HL-60/S4 treated with phorbol 12-myristate 13-acetate at 8.2 ng/mL for 4 days and 3 days (cell line): ENCODE data around the gene C6orf136.
"Not testable (repeated sequence)": the region's sequence is repeated elsewhere in the genome, so short reads cannot be mapped to it uniquely, and the experiment has no call there.

Experiments
- in situ Hi-C: fragments of 300-500 bp; cut with MboI; formaldehyde crosslinking; loops from 2 replicates; pipeline ENCODE4 v1.15.0; 2022; ENCODE audit warnings: low sequenced_read_pairs

The C6orf136 gene

GRCh38 chr6:30655743-30656094, 8.8 kb downstream of the C6orf136 start:
- in situ Hi-C loops, result no loop called here

- in situ Hi-C loops, result no loop called here
Observed at GRCh38 chr6:30656513-30656912, 9.6 kb downstream of the C6orf136 start.

- in situ Hi-C loops, result no loop called here
Observed at GRCh38 chr6:30657454-30657853, 10.5 kb downstream of the C6orf136 start.

DNA sequence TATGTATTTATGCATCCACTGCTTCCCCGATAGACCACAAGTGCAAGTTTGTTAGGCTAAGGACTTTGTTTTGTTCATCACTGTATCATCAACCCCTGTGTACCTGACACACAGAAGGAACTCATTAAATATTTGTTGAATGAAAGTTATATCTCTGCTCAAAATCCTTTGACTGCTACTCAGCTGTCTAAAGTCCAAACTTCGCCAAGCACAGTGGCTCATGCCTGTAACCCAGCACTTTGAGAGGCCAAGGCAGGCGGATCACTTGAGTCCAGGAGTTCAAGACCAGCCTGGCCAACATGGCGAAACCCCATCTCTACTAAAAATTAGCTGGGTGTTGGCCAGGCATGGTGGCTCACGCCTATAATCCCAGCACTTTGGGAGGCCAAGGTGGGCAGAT, 11.0 kb downstream of the C6orf136 start:
- in situ Hi-C loops, result not testable (repeated sequence)

DNA sequence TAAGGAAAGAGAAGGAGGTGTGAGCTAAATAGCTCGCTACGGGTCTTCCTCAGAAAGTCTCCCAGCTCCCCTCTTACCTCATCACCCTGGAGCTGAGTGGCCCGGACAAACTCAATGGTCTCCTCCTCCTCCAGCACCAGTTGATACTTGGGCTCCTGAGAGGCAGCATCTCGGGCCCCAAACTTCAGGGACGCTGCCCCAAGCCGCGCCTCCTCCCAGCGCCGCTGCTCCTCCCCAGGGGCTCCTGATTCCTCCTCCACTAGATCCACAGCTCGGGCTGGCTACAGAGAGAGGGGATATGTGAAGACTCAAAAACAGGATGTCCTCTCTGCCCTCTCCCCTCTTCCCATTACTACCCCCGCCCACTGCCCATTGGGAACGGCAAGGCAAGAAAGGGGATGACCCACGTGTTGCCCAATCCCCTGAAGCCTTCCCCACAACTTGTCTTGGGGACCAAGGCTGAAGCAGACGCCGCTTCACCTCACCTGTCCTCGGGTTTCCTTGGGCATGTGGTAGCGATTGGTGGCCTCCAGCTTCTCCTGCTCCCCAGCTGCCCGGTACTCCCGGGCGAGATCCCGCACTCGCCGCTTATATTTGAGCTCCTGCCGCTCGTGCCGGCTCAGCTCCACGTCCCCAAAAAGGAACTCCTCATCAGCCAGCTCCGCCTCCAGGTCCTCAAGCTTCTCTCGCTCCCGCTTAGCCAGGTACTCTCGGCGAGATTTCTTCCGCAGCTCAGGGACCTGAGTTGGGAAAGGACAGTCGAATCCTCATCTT, 18.2 kb downstream of the C6orf136 start:
- in situ Hi-C loops, result no loop called here

GRCh38 chr6:30666300-30666699, 19.4 kb downstream of the C6orf136 start:
- in situ Hi-C loops, result not testable (repeated sequence)

DNA sequence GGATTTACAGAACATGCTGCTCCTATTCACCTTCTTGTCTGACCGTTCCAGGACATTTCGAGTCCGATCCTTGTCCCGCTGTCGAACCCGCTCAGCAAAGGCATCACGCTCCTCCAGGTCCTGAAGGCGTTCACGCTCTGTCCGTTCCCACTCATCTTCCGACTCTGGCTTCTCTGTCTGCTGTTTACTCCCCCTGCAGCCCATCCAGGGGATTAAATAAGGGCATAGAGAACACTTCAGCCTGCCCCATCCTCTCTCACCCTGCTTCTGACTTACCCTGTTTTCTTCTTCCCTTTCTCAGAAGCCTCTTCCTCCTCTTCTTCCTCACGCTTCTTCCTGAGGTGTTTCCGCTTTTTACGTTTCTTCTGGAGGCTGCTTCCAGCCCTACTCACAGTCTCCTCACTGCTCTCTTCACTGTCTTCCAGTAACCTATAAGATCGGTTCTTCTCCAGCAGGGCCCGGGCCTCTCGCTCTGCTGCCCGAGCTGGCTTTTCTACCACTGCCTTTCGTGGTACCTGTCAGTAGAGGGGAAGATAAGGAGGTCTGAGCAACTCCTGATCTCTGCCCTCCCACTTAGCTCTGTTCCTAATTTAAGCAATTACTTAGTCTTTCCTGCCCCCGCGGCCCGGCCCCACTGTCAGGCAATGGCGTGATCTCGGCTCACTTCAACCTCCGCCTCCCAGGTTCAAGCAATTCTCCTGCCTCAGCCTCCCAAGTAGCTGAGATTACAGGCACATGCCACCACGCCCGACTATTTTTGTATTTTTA, 24.0 kb downstream of the C6orf136 start:
- in situ Hi-C loops, result no loop called here

GRCh38 chr6:30672445-30673253, 25.7 kb downstream of the C6orf136 start, which contains the start of gene DHX16:
Gene DHX16, minus strand, starts transcription at chr6:30673006. Its CDS starts 165 bp downstream, at chr6:30672841.
- in situ Hi-C loops, result no loop called here

DNA sequence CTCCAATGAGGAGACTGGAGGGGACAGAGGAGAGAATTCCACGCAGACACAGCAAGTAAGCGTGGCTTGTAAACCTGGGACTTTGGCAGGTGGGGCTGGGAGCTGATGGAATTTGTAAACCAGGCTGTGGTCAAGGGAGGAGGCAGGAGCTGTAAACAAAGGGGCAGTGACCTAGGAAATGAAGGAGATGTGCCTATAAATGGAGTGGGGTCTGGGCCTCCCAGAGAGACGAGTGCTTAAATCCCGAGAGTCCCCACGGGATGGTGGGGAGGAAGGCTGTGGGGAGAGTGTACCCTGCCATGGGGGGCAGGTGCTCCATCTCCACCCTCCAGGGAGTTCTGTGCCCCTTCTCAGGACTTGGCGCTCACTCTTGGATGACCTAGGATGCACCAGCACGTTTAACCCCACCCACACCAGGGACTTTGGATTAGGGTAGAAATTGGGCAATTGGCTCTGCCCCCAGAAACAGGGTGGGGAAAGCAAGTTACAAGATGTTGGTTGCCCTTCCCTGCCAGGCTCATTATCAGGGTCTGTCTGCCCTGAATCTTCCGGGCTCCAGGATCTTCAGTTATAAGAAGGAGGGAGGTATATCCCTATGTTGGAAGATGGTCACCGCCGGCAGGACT, 29.8 kb downstream of the C6orf136 start:
- in situ Hi-C loops, result no loop called here

GRCh38 chr6:30678964-30679726, 32.2 kb downstream of the C6orf136 start:
- in situ Hi-C loops, result no loop called here

DNA sequence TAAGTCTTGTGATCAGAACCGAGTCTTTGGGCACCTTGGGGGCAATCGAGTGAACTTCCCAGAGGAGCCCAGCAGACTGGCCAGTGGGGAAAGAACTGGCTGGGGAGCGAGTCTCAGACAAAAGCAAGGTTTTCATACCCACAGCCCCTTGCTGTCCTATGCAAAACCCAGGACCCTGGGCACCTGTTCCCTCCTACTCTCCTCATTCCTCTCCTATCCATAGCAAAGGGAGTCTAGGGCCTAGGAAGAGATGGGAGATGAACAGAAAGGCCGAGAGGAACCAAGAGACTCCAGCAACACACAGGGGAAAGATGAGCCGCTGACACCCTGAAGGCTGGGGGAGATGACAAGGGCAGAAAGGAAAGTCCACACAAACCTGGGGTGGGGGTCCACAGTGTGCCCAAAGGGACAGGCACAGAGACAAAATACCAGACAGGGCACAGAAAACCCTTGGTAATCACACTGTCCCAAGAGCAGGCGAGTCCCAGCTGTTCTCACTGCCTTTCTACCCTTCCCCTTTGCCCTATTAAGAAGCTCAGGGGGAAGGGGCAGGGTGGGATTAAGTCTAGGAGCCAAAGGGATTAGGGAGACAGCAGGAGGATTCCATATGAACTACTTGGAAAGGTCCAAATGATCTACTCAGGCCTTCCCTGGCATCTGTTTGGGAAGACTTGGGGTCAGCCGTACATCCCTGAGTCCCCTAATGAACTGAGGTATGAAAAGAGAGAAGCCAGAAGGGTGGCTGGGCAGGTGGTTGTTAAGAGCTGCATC, 33.0 kb downstream of the C6orf136 start:
- in situ Hi-C loops, result loop anchor here (5.0 kb wide), 1 partner anchor 37 kb away; the partner anchor contains the start of gene MDC1

DNA sequence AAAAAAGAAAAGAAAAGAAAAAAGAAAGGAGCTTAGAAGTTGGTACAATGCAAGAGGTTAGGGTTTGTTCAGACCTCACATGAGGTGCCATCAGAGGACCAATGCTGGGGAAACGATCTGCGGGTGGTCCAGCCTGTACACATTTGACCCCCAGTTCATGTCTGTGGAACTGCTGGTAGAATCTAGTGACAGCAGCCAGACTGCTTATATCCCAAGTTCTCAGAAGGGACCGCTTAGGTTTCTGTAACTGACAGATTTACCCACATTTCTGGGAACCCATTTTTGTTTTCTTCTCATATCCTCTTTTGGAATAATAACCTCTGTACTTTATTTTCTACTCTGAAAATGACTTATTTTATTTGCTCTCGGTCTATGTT, 34.8 kb downstream of the C6orf136 start:
- in situ Hi-C loops, result loop anchor here (5.0 kb wide), 1 partner anchor 36 kb away; the partner anchor contains the start of gene MDC1

DNA sequence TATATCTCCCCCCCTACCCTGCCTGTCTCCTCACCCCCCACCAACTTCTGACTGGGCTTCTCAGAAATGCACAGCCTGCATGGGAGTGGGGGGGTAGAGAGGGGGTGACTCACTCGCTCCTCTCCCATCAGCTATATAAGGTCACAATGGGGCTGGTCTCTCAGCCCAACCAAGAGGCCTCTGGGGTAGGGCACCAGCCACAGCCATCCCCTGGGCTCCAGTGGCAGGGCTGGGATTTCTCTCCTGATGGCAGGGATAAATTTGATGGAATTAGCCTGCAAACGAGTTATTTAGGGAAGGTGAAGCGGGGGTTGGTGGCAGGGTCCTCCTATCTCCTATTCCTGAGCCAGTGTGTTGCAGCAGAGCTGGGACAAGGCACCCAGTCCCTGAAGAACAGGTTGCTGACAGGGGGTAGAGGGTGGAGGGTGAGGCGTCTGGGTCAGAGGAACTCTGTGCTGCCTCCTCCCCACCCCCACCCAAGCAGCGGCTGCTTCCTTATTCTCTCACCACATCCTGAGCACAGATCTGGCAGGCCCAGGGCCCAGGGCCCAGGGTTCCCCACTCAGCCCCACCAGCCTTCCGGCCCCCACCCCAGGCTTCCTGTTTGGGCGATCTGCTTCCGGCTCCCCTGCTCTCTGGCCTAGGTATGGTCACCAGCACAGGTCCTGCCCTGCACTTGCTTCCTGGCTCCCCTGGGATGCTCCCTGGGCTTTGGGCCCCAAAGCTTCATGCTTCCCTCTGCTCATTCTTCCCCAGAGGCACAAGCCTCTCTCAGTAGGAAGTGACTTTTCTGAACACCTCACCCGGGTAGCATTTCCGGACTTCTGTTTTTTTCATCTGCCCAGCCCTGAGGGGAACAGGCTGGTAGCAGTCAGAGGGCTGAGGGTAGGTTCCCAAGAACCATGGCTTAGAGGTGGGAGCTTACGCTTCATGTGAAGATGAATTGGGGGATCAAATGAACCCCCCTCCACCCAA, 35.5 kb downstream of the C6orf136 start:
- in situ Hi-C loops, result loop anchor here (5.0 kb wide), 1 partner anchor 35 kb away; the partner anchor contains the start of gene MDC1

- in situ Hi-C loops, result loop anchor here (5.0 kb wide), 1 partner anchor 34 kb away; the partner anchor contains the start of gene MDC1
Observed at GRCh38 chr6:30683183-30683979, 36.4 kb downstream of the C6orf136 start.

GRCh38 chr6:30683980-30684338, 37.0 kb downstream of the C6orf136 start:
- in situ Hi-C loops, result loop anchor here (5.0 kb wide), 1 partner anchor 33 kb away; the partner anchor contains the start of gene MDC1

- in situ Hi-C loops, result loop anchor here (5.0 kb wide), 1 partner anchor 33 kb away; the partner anchor contains the start of gene MDC1
Observed at GRCh38 chr6:30684386-30685156, 37.6 kb downstream of the C6orf136 start.
